GM12872 (cell line): Measurements from ENCODE around the gene AFF3.

Source experiments
- CTCF ChIP-seq: IDR thresholded peaks from 3 replicates; pipeline ENCODE4 v1.5.1; 2011; ENCODE audit warnings: low read depth, mild to moderate bottlenecking, low read length, moderate library complexity; ENCODE audit not compliant: insufficient read depth

AFF3 gene

GRCh38 chr2:100043081-100043890 is 99.1 kb downstream of the AFF3 start:
- no peak for TF ChIP-seq CTCF

- no peak for TF ChIP-seq CTCF
Observed at GRCh38 chr2:100042562-100042961, 99.8 kb downstream of the AFF3 start.

GRCh38 chr2:100041946-100042345 is 100.4 kb downstream of the AFF3 start:
- no peak for TF ChIP-seq CTCF

- TF ChIP-seq CTCF, result no peak
Observed at GRCh38 chr2:100041385-100041784, 101.0 kb downstream of the AFF3 start.

GRCh38 chr2:100040906-100041305 is 101.5 kb downstream of the AFF3 start:
- no peak for TF ChIP-seq CTCF

GRCh38 chr2:100039291-100039980 is 103.0 kb downstream of the AFF3 start:
- no peak for TF ChIP-seq CTCF

- TF ChIP-seq CTCF, result no peak
Observed at GRCh38 chr2:100038011-100038410, 104.4 kb downstream of the AFF3 start.
